SJSA1 (cell line): ENCODE results near the gene PRDX2. TPM values are rescaled to one million over a fixed set of nuclear protein-coding genes. Genes with fewer than 3 reads are reported as not detected.
A peak's percentile ranks its signal among the peaks of the same experiment; 100 is the strongest.
"Not testable (repeated sequence)": the region's sequence is repeated elsewhere in the genome, so short reads cannot be mapped to it uniquely, and the experiment has no call there.

Experiments
- DNase-seq, 2 experiments: peaks; one replicate each; pipeline ENCODE4 v3.0.0-alpha.2; 2015 to 2020; ENCODE audit warnings: low spot score in 2 of 2, low read depth in 1 of 2
- H3K27ac ChIP-seq: fragments of 250-450 bp; sonication (Bioruptor Pico); 2 replicates; pipeline ENCODE4 v1.5.1; 2020; ENCODE audit warnings: mild to moderate bottlenecking, moderate library complexity
- H3K27me3 ChIP-seq: fragments of 250-450 bp; sonication (Bioruptor Pico); replicated peaks from 2 replicates; pipeline ENCODE4 v1.5.1; 2020; ENCODE audit warnings: mild to moderate bottlenecking, moderate library complexity
- H3K36me3 ChIP-seq: fragments of 250-450 bp; sonication (Bioruptor Pico); 2 replicates; pipeline ENCODE4 v1.5.1; 2020; ENCODE audit warnings: mild to moderate bottlenecking
- H3K4me1 ChIP-seq: fragments of 250-450 bp; sonication (Bioruptor Pico); replicated peaks from 2 replicates; pipeline ENCODE4 v1.6.1; 2021; ENCODE audit warnings: mild to moderate bottlenecking
- H3K4me3 ChIP-seq: fragments of 250-450 bp; sonication (Bioruptor Pico); 2 replicates; pipeline ENCODE4 v1.5.1; 2020; ENCODE audit warnings: mild to moderate bottlenecking
- H3K9me3 ChIP-seq: fragments of 250-450 bp; sonication (Bioruptor Pico); replicated peaks from 2 replicates; pipeline ENCODE4 v1.5.1; 2020; ENCODE audit warnings: mild to moderate bottlenecking
- total RNA-seq: library from RNA; depleted of rRNA; stranded (reverse); fragments of >200 nt; shearing (Covaris generic); gene quantifications from 2 replicates; pipeline ENCODE4 v1.2.3, GENCODE V29; 2014

The PRDX2 gene
- total RNA-seq, 1 experiment from 2014 or later = 4.6 TPM

- Histone ChIP-seq H3K4me3 (no peak overlapping the region), H3K27me3 (peaks cover 96% of the 10 kb centered on the region), H3K4me1 (peaks cover 29% of the 10 kb centered on the region), H3K27ac (no peak overlapping the region), H3K9me3 (0 out of 2 replicates have a peak, but pooled peaks cover 3% of the 10 kb centered on the region), H3K36me3 (no peaks in the 10 kb centered on the region)
- DNase-seq = no peak
Measured at GRCh38 chr19:12836529-12836863, 34.9 kb upstream of the PRDX2 start.

GRCh38 chr19:12834976-12835757 is 33.6 kb upstream of the PRDX2 start:
- Histone ChIP-seq H3K9me3 (0 out of 2 replicates have a peak, but pooled peaks cover 3% of the 10 kb centered on the region), H3K4me3 (no peak overlapping the region), H3K36me3 (no peaks in the 10 kb centered on the region), H3K4me1 (peaks cover 24% of the 10 kb centered on the region), H3K27ac (no peak overlapping the region), H3K27me3 (peaks cover 84% of the 10 kb centered on the region)
- no peak for DNase-seq

- H3K4me1 ChIP-seq = peaks cover 24% of the 10 kb centered on the region
- peak within 1 kb of the TSS; percentile 37 for H3K4me3 ChIP-seq
- H3K36me3 ChIP-seq = no peaks in the 10 kb centered on the region
- no peak within 1 kb of the TSS for H3K27ac ChIP-seq
- H3K27me3 ChIP-seq = peaks cover 78% of the 10 kb centered on the region
- no peak for DNase-seq
- 0 out of 2 replicates have a peak, but pooled peaks cover 3% of the 10 kb centered on the region for H3K9me3 ChIP-seq
Measured at GRCh38 chr19:12834566-12834943, 33.0 kb upstream of the PRDX2 start, which contains the start of gene RTBDN. Gene RTBDN (minus strand): TSS chr19:12834579. CDS start chr19:12829979, 4,600 bp downstream.

- H3K36me3 ChIP-seq = no peaks in the 10 kb centered on the region
- no peak for DNase-seq
- peak overlapping the region; percentile 37 for H3K4me3 ChIP-seq
- H3K27ac ChIP-seq = no peak overlapping the region
- peaks cover 24% of the 10 kb centered on the region for H3K4me1 ChIP-seq
- peaks cover 72% of the 10 kb centered on the region for H3K27me3 ChIP-seq
- H3K9me3 ChIP-seq = 0 out of 2 replicates have a peak, but pooled peaks cover 3% of the 10 kb centered on the region
Measured at GRCh38 chr19:12833738-12834565, 32.4 kb upstream of the PRDX2 start.

GRCh38 chr19:12833418-12833737 is 31.8 kb upstream of the PRDX2 start:
- H3K27ac ChIP-seq = no peak overlapping the region
- DNase-seq = no peak
- H3K4me1 ChIP-seq = peaks cover 19% of the 10 kb centered on the region
- 0 out of 2 replicates have a peak, but pooled peaks cover 3% of the 10 kb centered on the region for H3K9me3 ChIP-seq
- no peak overlapping the region for H3K4me3 ChIP-seq
- H3K27me3 ChIP-seq = peaks cover 66% of the 10 kb centered on the region
- H3K36me3 ChIP-seq = no peaks in the 10 kb centered on the region

- Histone ChIP-seq H3K4me1 (peaks cover 6% of the 10 kb centered on the region; the same call in 1 of the 2 replicates), H3K4me3 (no peak overlapping the region), H3K36me3 (no peaks in the 10 kb centered on the region), H3K9me3 (peaks cover 3% of the 10 kb centered on the region; the same call in 1 of the 2 replicates), H3K27ac (no peak overlapping the region), H3K27me3 (peaks cover 23% of the 10 kb centered on the region)
- no peak for DNase-seq
Measured at GRCh38 chr19:12828494-12828893, 26.9 kb upstream of the PRDX2 start.

GRCh38 chr19:12825254-12826131 is 23.9 kb upstream of the PRDX2 start:
- Histone ChIP-seq H3K4me1 (peaks cover 3% of the 10 kb centered on the region; the same call in 1 of the 2 replicates), H3K36me3 (no peaks in the 10 kb centered on the region), H3K27me3 (peaks cover 2% of the 10 kb centered on the region; the same call in 1 of the 2 replicates), H3K9me3 (no peaks in the 10 kb centered on the region; the same call in 1 of the 2 replicates), H3K27ac (no peak overlapping the region), H3K4me3 (no peak overlapping the region)
- peak in 1 of 2 experiments; percentile 26 for DNase-seq

- no peaks in the 10 kb centered on the region for H3K36me3 ChIP-seq
- no peak overlapping the region for H3K27ac ChIP-seq
- no peak for DNase-seq
- peaks cover 2% of the 10 kb centered on the region; the same call in 1 of the 2 replicates for H3K27me3 ChIP-seq
- H3K4me1 ChIP-seq = peaks cover 3% of the 10 kb centered on the region; the same call in 1 of the 2 replicates
- H3K4me3 ChIP-seq = no peak overlapping the region
- no peaks in the 10 kb centered on the region; the same call in 1 of the 2 replicates for H3K9me3 ChIP-seq
Measured at GRCh38 chr19:12821761-12822160, 20.2 kb upstream of the PRDX2 start.

GRCh38 chr19:12817810-12818209 is 16.2 kb upstream of the PRDX2 start:
- not testable (repeated sequence) for H3K36me3 ChIP-seq, H3K4me3 ChIP-seq, H3K9me3 ChIP-seq, DNase-seq, H3K4me1 ChIP-seq, H3K27ac ChIP-seq, H3K27me3 ChIP-seq

GRCh38 chr19:12817188-12817587 is 15.6 kb upstream of the PRDX2 start:
- not testable (repeated sequence) for H3K9me3 ChIP-seq, H3K27me3 ChIP-seq, DNase-seq, H3K4me3 ChIP-seq, H3K27ac ChIP-seq, H3K4me1 ChIP-seq
- H3K36me3 ChIP-seq = peaks cover 12% of the 10 kb centered on the region

- no peak overlapping the region for H3K27ac ChIP-seq
- no peaks in the 10 kb centered on the region for H3K9me3 ChIP-seq
- no peak for DNase-seq
- no peak overlapping the region for H3K4me3 ChIP-seq
- peaks cover 21% of the 10 kb centered on the region for H3K36me3 ChIP-seq
- H3K4me1 ChIP-seq = no peaks in the 10 kb centered on the region
- H3K27me3 ChIP-seq = no peaks in the 10 kb centered on the region
Measured at GRCh38 chr19:12815088-12815487, 13.5 kb upstream of the PRDX2 start.

- H3K27ac ChIP-seq = peak within 1 kb of the TSS; percentile 12; the same call in 1 of the 2 replicates
- H3K4me1 ChIP-seq = peaks cover 17% of the 10 kb centered on the region
- H3K4me3 ChIP-seq = peak within 1 kb of the TSS; percentile 62
- H3K36me3 ChIP-seq = peaks cover 31% of the 10 kb centered on the region
- peak; percentile 74 to 88 for DNase-seq
- no peaks in the 10 kb centered on the region for H3K9me3 ChIP-seq
- peaks cover 15% of the 10 kb centered on the region for H3K27me3 ChIP-seq
Measured at GRCh38 chr19:12806242-12807081, 4.9 kb upstream of the PRDX2 start, which contains the start of gene RNASEH2A. Gene RNASEH2A (plus strand): TSS chr19:12806584. CDS start chr19:12806674, 90 bp downstream.
